Thyroid gland (tissue), 4 donors: Measurements from ENCODE around the gene XRCC5.

Experiments used
- POLR2A ChIP-seq, 2 donors: fragments of 450-650 bp; IDR thresholded peaks; one replicate each; pipeline ENCODE4 v1.6.1; 2017; ENCODE audit warnings: antibody characterized with exemption in 2 of 2, mild to moderate bottlenecking in 2 of 2, moderate library complexity in 1 of 2
- TF ChIP-seq, protein P1 (sequence below), 6 experiments: fragments of 200-600 bp in 3 of 6; fragments of 450-650 bp in 3 of 6; sonication (generic) in 3 of 6; IDR thresholded peaks; one replicate each; pipeline ENCODE4 v1.5.1; 2016 to 2019; ENCODE audit warnings: antibody characterized with exemption in 6 of 6, mild to moderate bottlenecking in 2 of 6, inconsistent platforms in 1 of 6, moderate library complexity in 1 of 6

DNA sequence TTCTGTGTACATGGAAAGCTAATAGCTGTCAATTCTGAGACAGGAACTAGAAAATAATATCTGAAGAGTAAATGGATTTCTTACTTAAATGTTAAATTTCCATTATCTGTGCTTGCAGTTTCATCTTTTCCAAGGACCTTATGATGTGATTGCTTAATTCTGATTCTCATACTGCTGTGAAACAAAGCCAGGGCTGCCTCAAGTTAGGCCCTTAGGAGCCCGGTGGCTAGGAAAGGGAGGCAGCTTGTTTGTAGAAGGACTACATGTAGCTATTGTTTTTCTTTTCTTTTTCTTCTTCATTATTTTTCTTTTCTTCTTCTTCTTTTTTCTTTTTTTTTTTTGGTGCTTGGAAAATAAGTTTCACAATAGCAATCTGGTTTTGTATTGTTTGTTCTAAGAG lies 50.5 kb downstream of the XRCC5 start:
- TF ChIP-seq, protein P1, sequence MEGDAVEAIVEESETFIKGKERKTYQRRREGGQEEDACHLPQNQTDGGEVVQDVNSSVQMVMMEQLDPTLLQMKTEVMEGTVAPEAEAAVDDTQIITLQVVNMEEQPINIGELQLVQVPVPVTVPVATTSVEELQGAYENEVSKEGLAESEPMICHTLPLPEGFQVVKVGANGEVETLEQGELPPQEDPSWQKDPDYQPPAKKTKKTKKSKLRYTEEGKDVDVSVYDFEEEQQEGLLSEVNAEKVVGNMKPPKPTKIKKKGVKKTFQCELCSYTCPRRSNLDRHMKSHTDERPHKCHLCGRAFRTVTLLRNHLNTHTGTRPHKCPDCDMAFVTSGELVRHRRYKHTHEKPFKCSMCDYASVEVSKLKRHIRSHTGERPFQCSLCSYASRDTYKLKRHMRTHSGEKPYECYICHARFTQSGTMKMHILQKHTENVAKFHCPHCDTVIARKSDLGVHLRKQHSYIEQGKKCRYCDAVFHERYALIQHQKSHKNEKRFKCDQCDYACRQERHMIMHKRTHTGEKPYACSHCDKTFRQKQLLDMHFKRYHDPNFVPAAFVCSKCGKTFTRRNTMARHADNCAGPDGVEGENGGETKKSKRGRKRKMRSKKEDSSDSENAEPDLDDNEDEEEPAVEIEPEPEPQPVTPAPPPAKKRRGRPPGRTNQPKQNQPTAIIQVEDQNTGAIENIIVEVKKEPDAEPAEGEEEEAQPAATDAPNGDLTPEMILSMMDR (IDR thresholded peaks at IDR 0.05): no peak
- no peak for TF ChIP-seq POLR2A (IDR thresholded peaks at IDR 0.05)
